Neural cell (in vitro differentiated cells): Measurements from ENCODE around the gene ATOX1. TPM values are rescaled to one million over a fixed set of nuclear protein-coding genes. Genes with fewer than 3 reads are reported as not detected.
"Not testable (repeated sequence)": the region's sequence is repeated elsewhere in the genome, so short reads cannot be mapped to it uniquely, and the experiment has no call there.

ENCODE experiments used
- H2AFZ ChIP-seq: fragments of 200-600, 300-800 bp; sonication (generic), shearing (Covaris generic); 2 replicates; pipeline ENCODE4 v1.6.0; 2014; ENCODE audit warnings: low read depth, mild to moderate bottlenecking, antibody characterized with exemption, low read length, moderate library complexity
- H3F3A ChIP-seq: fragments of 200-600 bp; shearing (Covaris generic); 2 replicates; pipeline ENCODE4 v1.6.1; 2016; ENCODE audit warnings: mild to moderate bottlenecking, moderate library complexity, mixed read lengths, antibody characterized with exemption, low read length; ENCODE audit not compliant: insufficient read depth, poor library complexity, severe bottlenecking
- H3K27ac ChIP-seq: fragments of 200-600, 300-800 bp; sonication (generic), shearing (Covaris generic); 2 replicates; pipeline ENCODE4 v1.5.1; 2014; ENCODE audit warnings: mild to moderate bottlenecking, low read length, moderate library complexity
- H3K27me3 ChIP-seq: fragments of 300-800, 200-600 bp; sonication (generic), shearing (Covaris generic); 2 replicates; pipeline ENCODE4 v1.6.0; 2014; ENCODE audit warnings: mild to moderate bottlenecking, low read depth, low read length, moderate library complexity; ENCODE audit not compliant: insufficient read depth
- H3K36me3 ChIP-seq: fragments of 300-800, 200-600 bp; sonication (generic), shearing (Covaris generic); 2 replicates; pipeline ENCODE4 v1.5.1; 2014; ENCODE audit warnings: mild to moderate bottlenecking, antibody characterized with exemption, low read length, moderate library complexity; ENCODE audit not compliant: insufficient read depth
- H3K4me2 ChIP-seq: fragments of 300-800, 200-600 bp; sonication (generic), shearing (Covaris generic); 2 replicates; pipeline ENCODE4 v1.6.0; 2014; ENCODE audit warnings: mild to moderate bottlenecking, low read length
- H3K4me3 ChIP-seq: fragments of 300-800, 200-600 bp; sonication (generic), shearing (Covaris generic); 2 replicates; pipeline ENCODE4 v1.5.1; 2014; ENCODE audit warnings: mild to moderate bottlenecking, low read length, moderate library complexity
- H3K79me2 ChIP-seq: fragments of 200-600 bp; shearing (Covaris generic); replicated peaks from 2 replicates; pipeline ENCODE4 v1.6.0; 2014; ENCODE audit warnings: mild to moderate bottlenecking, low read length, moderate library complexity; ENCODE audit not compliant: insufficient read depth
- H3K9ac ChIP-seq: fragments of 300-800, 200-600 bp; sonication (generic), shearing (Covaris generic); 2 replicates; pipeline ENCODE4 v1.6.1; 2016; ENCODE audit warnings: mild to moderate bottlenecking, low read length, mixed read lengths
- H3K9me2 ChIP-seq: fragments of 200-600 bp; shearing (Covaris generic); 2 replicates; pipeline ENCODE4 v1.6.1; 2016; ENCODE audit warnings: mild to moderate bottlenecking, low read length, mixed read lengths; ENCODE audit not compliant: insufficient read depth
- H3K9me3 ChIP-seq: fragments of 200-600, 300-800 bp; sonication (generic), shearing (Covaris generic); 2 replicates; pipeline ENCODE4 v1.6.1; 2016; ENCODE audit warnings: mild to moderate bottlenecking, mixed run types, low read length, moderate library complexity, mixed read lengths
- H4K20me1 ChIP-seq: fragments of 200-600 bp; shearing (Covaris generic); 2 replicates; pipeline ENCODE4 v1.6.1; 2016; ENCODE audit warnings: mild to moderate bottlenecking, mixed run types; ENCODE audit not compliant: insufficient read depth
- CTCF ChIP-seq: fragments of 450-650 bp; IDR thresholded peaks from 2 replicates; pipeline ENCODE4 v1.5.1; 2014; ENCODE audit warnings: antibody characterized with exemption, mild to moderate bottlenecking, moderate library complexity; ENCODE audit not compliant: poor library complexity, severe bottlenecking
- EP300 ChIP-seq: fragments of 450-650 bp; conservative IDR thresholded peaks from 2 replicates; pipeline ENCODE4 v1.6.1; 2014; ENCODE audit warnings: antibody characterized with exemption, mild to moderate bottlenecking, moderate library complexity; ENCODE audit not compliant: poor library complexity, severe bottlenecking
- EZH2 ChIP-seq: fragments of 200-600, 300-800 bp; shearing (Covaris generic), sonication (generic); IDR thresholded peaks from 2 replicates; pipeline ENCODE4 v1.6.1; 2014; ENCODE audit warnings: antibody characterized with exemption, low read length, borderline replicate concordance, mild to moderate bottlenecking; ENCODE audit not compliant: insufficient read depth, poor library complexity, severe bottlenecking
- MXI1 ChIP-seq: fragments of 450-650 bp; conservative IDR thresholded peaks from 2 replicates; pipeline ENCODE4 v1.6.1; 2014; ENCODE audit warnings: antibody characterized with exemption, mild to moderate bottlenecking; ENCODE audit not compliant: poor library complexity, severe bottlenecking
- POLR2AphosphoS5 ChIP-seq: IDR thresholded peaks from 2 replicates; pipeline ENCODE4 v1.6.1; 2012
- RAD21 ChIP-seq: fragments of 450-650 bp; conservative IDR thresholded peaks from 2 replicates; pipeline ENCODE4 v1.6.1; 2014; ENCODE audit warnings: antibody characterized with exemption, mild to moderate bottlenecking, moderate library complexity
- REST ChIP-seq: IDR thresholded peaks from 2 replicates; pipeline ENCODE4 v1.6.1; 2012; ENCODE audit warnings: borderline replicate concordance
- SMC3 ChIP-seq: fragments of 450-650 bp; conservative IDR thresholded peaks from 2 replicates; pipeline ENCODE4 v1.6.1; 2014; ENCODE audit warnings: antibody characterized with exemption, mild to moderate bottlenecking, moderate library complexity; ENCODE audit not compliant: poor library complexity
- TAF1 ChIP-seq: IDR thresholded peaks from 2 replicates; pipeline ENCODE4 v1.6.1; 2012; ENCODE audit warnings: low read depth
- polyA plus RNA-seq: library from polyadenylated mRNA; depleted of rRNA; stranded (reverse); fragments of >200 nt; gene quantifications from 2 replicates; pipeline ENCODE4 v1.2.3, GENCODE V29; 2014

ATOX1 gene
- polyA plus RNA-seq, 1 donor from 2014 or later: 79.9 TPM

DNA sequence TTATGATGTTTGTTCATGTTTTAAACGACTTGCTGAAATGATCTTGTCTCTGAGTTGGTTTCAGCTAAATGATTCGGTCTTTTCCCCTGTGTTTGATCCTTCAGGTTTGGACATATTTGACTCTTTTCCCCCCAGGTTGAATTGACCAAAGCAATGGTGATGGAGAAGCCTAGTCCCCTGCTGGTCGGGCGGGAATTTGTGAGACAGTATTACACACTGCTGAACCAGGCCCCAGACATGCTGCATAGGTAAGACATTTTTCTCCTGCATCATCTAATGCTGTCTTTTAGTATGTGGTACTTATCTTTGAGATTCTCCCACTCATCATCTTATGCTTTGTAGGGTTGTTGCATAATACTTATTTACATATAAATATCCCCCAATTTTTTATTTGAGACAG is 28.0 kb upstream of the ATOX1 start:
- H3K79me2 ChIP-seq: peaks cover 66% of the 10 kb centered on the region
- no peak overlapping the region for H3K4me2 ChIP-seq
- no peaks in the 10 kb centered on the region for H3K27me3 ChIP-seq
- no peak overlapping the region for H3K4me3 ChIP-seq
- H3K9me3 ChIP-seq: no peaks in the 10 kb centered on the region
- no peaks in the 10 kb centered on the region for H3K36me3 ChIP-seq
- no peak overlapping the region for H3K27ac ChIP-seq
- no peaks in the 10 kb centered on the region for H3K9me2 ChIP-seq
- no peaks in the 10 kb centered on the region for H3F3A ChIP-seq
- no peak overlapping the region for H3K9ac ChIP-seq
- H2AFZ ChIP-seq: no peak overlapping the region
- TF ChIP-seq EZH2: no peak
- TF ChIP-seq TAF1: no peak
- TF ChIP-seq RAD21: no peak
- no peak for TF ChIP-seq SMC3
- TF ChIP-seq POLR2AphosphoS5: no peak
- no peak for TF ChIP-seq MXI1
- no peaks in the 10 kb centered on the region for H4K20me1 ChIP-seq

- Histone ChIP-seq H3K79me2 (peaks cover 87% of the 10 kb centered on the region), H2AFZ (no peak overlapping the region), H4K20me1 (no peaks in the 10 kb centered on the region), H3K4me2 (no peak overlapping the region), H3K36me3 (no peaks in the 10 kb centered on the region), H3K4me3 (no peak overlapping the region), H3K9ac (no peak overlapping the region), H3K9me2 (no peaks in the 10 kb centered on the region), H3K27ac (no peak overlapping the region), H3K27me3 (no peaks in the 10 kb centered on the region), H3F3A (no peaks in the 10 kb centered on the region), H3K9me3 (no peaks in the 10 kb centered on the region)
- TF ChIP-seq EZH2: no peak
- TF ChIP-seq CTCF: no peak
- TF ChIP-seq TAF1: no peak
- no peak for TF ChIP-seq REST
- no peak for TF ChIP-seq MXI1
- TF ChIP-seq RAD21: no peak
- TF ChIP-seq POLR2AphosphoS5: no peak
- TF ChIP-seq EP300: no peak
- TF ChIP-seq SMC3: no peak
Measured at GRCh38 chr5:151784141-151784540, 25.7 kb upstream of the ATOX1 start.

- not testable (repeated sequence) for H3K36me3 ChIP-seq, H3F3A ChIP-seq, H4K20me1 ChIP-seq, H3K4me2 ChIP-seq, H3K9ac ChIP-seq, H3K9me3 ChIP-seq, H3K4me3 ChIP-seq, H3K27ac ChIP-seq, H3K27me3 ChIP-seq, H3K9me2 ChIP-seq, H2AFZ ChIP-seq
- peaks cover 92% of the 10 kb centered on the region for H3K79me2 ChIP-seq
Measured at GRCh38 chr5:151783664-151784063, 25.2 kb upstream of the ATOX1 start.
